HG03342 (cell line): ENCODE data around the gene PDSS2.

Experiments used
- ATAC-seq: cut with Tn5 transposase; IDR thresholded peaks from one replicate; pipeline ENCODE4 v1.9.1; 2021; ENCODE audit warnings: mild to moderate bottlenecking, moderate library complexity; ENCODE audit not compliant: unreplicated experiment

PDSS2 gene

DNA sequence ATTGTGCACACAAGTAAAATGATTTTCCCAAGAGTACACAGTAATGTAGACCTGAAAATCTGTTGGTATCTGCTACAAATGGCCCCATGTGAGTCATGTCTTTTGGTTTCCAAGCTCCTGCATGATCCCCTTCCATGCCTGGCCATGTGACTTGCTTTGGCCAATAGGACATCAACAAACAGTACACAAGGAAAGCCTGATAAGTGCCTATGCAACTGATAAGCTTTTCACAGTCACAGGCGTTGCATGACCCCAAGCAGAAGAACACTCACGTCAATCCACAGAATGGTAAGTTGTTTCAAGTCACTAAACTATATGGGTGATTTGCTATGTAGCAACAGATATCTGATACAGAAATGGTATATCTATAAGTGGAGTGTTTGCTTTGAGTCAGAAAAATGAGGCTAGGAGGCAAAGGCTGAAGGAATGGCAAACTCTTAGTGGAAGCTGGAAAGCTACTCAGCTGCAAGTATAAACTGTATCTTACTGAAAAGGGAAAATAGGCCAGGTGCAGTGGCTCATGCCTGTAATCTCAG, 184.0 kb downstream of the PDSS2 start:
- no peak for ATAC-seq

DNA sequence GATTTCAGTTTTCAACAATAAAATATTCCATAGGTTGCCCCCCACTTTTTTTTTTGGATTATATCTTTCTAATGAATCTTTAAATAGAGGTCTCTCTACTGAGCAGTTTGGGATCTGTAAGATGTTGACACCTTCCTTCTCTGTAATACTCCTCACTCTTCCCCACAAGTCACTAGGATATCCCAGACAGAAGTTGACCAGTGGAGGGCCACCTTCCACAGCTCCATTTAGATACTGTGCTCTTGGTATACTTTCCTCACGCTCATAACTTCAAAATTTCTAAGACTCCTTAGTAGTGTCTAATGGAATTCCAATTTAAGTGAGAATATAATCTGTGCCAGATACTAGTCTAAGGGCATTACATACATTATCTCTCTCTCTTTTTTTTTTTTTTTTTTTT, 185.1 kb downstream of the PDSS2 start:
- no peak for ATAC-seq

DNA sequence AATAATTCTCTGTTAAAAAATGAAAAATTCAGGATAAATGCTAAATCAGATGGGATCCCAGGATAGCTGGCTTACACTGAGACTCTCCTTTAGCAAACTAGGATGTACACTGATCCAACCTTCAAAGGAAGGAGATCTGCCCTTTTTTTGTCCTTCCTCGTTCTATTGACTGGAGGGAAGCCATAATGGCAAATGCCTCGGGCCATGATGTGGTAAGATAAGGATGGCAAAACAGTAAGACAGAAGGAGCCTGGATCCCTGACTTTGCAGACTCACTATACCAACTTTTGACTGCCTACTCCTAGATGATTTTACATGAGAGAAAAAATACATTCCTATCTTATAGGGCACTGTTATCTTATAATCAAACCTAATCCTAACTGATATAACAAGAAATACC, 187.1 kb downstream of the PDSS2 start:
- no peak for ATAC-seq

DNA sequence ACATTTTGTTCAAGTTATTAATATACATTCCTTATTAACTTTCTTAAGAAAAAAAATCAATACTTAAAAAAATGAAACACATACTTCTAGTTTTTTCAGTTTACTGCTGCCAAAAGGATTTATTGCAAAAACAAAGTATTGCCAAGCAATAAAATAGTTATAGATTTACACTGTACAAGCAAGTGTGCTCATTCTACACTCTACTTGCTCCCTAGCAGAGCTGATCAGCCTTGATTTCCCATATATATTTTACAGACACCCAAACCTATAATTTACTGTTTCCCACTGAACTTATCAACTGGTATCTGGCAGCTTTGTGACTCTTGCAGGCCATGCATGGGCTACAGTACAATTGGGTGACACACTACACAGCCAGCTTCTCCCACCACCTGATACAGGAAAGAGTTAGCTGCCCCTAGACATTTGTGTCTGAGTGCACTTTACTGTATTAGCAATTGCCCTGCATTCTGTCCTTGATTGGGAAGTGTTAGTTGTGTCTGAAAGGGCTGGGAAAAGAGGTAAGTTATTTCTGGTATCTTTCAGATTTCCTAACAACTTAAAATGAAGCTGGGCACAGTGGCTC, 188.1 kb downstream of the PDSS2 start:
- ATAC-seq = no peak

DNA sequence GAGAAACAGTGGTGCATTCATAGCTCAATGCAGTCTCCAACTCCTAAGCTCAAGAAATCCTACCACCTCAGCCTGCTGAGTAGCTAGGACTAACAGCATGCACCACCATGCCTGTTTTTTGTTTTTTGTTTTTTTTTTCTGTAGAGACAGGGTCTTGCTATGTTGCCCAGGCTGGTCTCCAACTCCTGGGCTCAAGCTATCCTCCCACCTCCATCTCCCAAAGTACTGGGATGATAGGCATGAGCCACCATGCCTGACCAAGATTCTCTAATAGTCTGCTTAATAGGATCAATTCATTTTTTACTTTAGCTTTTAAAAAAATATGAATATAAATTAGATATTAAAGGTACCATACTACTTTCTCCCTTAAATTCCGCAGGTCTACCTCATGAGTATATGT, 191.7 kb downstream of the PDSS2 start:
- ATAC-seq = no peak

DNA sequence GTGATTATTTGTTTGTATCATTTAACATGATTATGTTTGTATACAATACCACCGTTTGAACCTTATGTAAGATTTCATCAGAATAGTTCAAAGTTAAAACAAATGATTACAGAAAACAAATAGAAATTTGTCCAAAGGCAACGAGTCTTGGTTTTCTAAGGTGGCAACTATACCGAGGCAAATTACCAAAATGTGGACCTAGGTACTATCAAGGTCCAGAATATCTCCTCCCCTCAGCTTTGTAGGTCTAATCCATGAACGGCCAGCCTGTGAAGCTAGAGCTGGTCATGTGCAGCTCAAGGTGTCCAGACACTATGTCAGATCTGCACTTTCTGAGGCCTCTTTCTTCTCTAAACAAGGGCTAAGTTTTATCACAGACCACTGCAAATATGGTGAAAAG, 192.4 kb downstream of the PDSS2 start:
- ATAC-seq = no peak

DNA sequence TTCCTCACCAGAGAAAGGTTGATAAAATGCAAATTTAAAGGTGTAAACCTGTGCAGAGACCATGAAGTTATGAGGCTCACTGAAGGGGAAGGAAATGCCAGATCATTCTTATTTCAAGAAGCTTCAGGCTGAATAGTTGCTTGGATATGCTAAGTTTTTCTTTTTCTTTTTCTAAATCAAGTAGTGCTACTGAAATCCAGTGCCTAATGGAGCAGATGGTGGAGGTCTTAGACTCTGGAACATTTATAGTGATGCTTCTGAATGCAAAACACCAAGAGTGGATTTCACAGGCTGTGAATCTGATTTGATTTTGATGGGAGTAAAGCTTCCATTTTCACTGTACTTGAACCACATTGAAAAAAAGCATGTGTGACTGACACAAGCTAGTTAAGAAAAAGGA, 192.8 kb downstream of the PDSS2 start:
- no peak for ATAC-seq

DNA sequence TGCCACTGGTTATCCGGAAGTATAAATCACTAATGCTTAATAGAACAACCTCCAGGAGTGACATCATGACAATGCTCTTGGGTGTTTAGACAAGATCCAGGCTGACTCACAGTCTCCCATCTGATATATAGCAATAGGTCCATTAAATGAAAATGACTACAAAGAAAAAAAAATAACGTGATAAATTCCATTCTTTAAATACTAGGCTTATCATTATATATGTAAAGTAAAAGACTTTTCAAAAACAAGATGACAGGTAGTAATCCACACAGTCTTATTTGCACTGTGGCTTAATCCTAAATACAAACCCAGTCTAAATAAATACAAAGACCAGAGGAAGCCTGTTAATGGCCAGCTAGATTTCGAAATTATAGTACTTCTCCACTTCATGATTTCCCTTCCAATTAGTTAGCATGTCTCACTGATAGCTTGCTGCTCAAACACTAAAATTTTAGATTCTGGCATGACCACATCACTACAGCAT, 195.0 kb downstream of the PDSS2 start:
- ATAC-seq = no peak

DNA sequence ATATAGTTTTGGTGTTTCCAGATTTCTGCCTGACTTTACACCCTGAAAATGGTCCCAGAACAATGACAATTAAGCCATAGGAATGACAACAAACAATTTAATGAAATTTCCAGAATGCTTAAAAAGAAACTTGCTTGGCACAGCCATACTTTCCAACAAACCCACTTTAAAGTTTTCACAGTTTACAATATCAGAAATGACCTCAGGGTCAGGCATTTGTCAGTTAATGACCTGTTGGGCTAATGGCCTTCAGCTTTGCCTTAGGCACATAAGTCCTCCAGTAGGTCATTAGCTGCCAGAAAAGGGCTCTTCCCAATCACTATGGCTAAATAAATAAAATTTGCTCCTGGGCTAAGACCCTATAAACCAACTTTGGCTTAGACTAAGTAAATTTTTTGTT, 199.4 kb downstream of the PDSS2 start:
- ATAC-seq = no peak

DNA sequence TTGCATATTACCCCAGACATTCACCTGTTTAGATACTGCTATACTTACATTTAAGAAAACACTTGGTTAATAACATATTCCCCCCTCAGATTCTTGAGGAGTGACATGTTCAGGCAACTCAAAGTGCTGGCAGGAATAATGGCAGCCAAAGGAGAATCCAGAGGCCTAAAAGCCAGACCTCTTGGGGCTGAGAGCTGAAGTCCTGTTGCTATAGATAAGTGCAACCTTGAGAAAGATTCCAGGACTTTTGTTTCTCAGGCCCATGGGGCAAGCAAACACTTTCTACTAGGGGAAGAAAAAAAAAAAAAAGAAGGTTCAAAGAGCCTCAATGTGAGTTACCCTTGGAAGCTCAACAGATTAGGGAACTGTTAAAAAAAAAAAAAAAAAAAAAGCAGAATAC, 211.2 kb downstream of the PDSS2 start:
- ATAC-seq = no peak

DNA sequence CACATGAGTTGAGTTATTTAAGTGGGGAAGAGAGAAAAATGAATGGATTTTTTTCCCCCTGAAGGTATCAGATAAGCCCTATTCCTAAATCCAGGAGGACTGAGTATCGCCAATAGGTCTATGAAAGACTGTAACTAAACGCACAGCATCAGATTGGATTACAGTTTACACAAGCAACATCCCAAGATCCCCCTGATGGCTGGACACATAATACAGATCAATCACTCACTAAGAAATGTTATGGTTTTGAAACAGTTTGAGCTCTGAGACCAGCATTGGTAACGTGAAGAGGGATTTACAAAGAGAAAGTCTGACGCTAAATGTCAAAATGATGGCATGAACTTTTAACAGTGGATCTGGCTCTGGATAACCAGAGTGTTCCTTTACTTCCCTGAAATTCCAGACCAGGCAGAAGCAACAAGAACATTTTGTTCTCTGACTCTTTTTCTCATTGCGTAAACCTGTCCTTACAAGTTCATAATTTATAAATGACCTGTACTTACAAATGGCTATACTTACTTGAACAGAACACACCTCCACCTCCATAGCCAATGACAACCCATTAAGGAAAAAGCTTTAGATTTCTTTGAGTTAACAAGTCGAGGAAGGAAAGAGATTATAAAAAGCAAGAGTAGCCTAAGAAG, 212.3 kb downstream of the PDSS2 start:
- ATAC-seq = no peak

DNA sequence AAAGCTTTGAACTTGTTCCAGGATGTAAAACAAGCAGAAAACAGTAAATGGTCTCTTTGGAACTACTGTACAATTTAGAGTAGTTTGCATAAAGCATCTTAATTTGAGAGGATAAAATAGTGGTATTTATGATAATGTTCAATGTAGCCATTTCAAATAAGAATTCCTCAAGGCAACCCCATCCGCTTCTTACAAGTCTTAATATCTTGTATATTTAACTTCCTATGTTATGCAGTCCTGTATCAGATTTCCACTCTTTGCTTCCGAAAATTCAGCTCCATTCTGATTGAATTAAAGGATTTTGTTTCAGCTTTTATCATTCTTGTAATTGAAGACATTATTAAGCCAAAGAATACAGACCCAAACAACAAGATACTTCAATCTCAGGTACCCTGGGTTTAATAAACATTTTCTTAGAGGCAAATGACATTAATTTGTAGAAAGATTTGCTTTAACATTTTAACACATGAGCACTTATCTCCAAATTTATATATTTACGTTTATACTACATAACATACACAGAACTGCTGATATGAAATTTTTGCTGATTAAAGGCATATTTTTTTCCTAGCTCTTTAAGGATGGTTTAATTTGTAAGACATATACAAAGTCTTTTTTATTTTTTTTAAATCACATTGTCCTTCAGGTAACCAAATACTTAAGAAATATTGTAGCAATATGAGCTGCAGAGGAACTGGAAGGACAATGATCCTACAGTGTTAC, 213.0 kb downstream of the PDSS2 start:
- no peak for ATAC-seq

DNA sequence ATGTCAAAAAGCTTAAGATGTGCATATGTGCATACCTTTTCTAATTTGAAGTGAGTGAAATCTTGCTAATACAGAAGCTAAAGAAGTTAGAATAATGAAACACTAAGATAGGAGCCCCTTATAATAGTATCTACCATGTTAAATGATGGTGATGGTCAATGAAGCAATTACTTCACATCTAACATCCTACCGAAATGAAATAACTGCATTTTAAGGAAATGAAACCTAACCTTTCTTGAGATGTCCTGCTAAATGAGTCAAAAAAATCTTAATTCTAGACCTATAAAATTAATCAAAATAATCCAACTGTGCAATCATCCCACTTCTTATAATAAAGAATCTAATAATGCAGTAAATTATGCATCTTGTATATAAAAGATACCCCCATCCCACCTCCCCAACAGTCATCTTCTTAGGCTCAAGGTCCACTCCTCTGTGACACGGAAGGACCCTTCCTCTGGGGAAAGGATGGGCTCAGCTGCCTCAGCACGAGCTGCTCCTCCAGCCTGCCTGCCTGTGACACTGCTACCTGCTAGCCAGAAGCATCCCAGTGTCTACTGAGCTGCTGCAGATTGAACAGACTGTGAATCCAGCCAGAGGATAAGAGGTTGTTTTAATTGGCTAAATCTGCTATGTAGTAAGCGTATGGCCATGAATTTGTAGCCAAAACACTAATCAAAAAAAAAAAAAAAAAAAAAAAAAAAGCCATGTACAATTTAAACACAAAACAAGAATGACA, 214.5 kb downstream of the PDSS2 start:
- ATAC-seq = no peak

DNA sequence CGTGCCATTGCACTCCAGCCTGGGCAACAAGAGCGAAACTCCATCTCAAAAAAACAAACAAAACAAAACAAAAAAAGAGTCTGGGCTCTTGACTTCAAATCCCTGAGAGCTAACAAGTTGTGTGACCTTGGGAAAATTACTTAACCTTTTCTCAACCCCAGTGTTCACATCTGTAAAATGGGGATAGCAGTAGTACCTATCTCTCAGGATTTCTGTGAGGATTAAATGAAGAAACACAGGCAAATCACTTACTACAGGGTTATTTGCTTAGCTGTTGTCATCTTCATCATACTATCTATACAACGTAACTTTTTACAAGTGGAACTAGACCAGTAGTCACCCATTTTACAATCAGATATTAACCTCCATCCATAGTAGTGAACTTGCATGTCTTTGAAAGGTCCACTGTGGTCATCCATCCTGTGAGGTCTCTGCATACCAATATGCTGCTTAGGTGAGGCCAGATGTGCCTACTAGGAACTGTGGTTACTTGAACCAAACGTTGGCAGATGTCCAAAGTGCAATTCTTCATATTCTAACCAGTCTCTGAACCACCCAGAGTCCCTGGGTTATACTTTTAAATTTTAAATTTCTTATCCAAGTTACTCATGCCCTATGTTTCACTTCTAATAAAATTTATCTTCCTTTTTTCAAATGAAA, 215.2 kb downstream of the PDSS2 start:
- no peak for ATAC-seq

DNA sequence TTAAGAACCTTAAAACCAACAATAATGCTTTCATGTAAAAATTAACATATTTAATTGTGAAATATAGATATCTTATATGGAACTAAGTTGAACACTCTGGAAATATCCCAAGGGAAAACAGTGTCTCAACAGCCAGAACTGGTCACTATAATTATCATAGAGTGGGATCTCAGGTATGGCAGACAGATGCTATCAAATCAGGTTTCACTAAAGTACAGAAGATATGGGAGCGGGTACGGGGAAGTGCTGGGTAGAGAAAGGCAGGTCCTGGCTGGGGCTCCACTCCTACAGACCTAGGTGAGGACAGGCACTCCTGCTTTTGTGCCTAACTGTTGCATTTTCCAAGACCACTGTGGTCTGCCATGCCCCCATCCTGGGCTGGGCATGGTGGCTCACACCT, 215.9 kb downstream of the PDSS2 start:
- no peak for ATAC-seq

DNA sequence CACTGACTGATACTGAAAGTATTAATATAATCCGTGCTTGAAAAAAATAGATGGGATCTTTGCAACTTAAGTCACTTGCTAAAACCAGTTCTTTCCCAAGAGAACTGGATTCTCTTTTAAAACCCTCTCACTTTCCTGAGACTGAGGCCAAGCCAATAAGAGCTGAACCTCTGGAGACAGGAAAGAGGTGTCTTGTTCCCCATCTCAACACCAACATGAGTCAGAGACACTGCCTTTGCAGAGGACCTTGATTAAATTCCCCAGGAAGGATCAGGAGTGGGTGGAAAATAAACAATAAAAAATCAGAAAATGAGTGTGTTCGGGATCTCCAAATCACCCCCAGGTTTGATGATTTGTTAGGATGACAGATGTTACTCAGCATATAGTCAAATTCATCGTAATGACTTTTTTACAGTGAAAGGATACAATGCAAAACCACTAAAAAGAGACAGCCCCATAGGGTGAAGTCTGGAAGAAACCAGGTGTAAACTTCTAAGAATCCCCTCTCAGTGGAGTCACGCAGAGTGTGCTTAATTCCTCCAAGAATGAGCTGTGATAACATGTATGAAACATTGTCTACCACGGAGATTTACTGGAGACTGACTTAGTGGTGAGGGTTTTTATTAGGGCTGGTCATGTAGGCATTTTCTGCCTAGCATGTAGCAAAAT, 221.2 kb downstream of the PDSS2 start:
- ATAC-seq = no peak

DNA sequence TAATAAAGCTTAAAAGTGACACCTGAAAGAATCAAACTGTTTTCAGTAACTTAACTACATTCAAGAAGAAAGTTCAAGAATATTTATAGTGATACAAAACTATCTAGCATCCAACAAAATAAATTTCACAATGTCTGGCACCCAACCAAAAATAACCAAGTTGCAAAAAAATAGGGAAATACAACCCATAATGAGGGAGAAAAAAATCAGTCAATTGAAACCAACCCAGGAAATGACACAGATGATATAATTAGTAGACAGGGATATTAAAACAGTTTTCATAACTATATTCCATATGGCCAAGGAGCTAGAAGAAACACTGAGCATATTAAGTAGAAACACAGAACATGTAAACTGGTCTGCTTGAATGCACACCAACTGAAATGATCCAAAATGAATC, 223.9 kb downstream of the PDSS2 start:
- ATAC-seq = no peak

DNA sequence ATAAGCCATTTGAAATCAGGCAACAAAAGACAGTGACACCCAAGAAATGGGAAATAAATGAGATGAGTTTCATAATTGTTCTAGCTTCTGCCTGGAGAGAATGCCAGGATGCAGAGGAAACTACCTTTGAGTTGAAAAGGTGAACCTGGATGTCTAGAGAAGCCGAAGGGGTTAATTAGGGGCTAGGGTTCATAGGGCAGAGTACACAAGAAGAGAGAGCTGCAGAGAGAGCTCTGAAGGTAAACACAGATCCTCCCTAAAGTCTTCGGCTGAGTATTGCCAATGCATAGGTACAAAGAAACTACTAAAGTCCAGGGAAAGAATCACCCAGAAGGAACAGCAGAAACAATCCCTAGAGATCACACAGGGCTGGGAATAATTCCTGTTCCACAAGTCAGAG, 224.4 kb downstream of the PDSS2 start:
- ATAC-seq = no peak

DNA sequence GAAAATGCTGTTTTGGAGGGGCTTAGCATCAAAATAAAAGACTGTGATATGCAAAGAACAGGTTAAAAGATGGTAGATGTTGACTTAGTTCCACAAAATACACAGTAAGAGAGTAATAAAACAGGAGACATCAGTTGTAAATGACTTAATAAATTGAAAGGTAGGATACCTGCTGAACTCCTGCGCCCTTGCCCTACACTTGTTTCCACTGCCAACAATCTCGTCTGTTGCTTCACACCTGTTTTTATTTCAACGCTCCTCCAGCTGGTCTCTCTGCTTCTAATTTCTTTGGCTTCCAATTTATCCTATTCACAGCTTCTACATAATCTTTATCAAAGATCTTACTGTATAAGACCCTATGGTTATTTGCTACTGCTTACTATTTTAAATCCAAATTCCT, 228.1 kb downstream of the PDSS2 start:
- no peak for ATAC-seq

DNA sequence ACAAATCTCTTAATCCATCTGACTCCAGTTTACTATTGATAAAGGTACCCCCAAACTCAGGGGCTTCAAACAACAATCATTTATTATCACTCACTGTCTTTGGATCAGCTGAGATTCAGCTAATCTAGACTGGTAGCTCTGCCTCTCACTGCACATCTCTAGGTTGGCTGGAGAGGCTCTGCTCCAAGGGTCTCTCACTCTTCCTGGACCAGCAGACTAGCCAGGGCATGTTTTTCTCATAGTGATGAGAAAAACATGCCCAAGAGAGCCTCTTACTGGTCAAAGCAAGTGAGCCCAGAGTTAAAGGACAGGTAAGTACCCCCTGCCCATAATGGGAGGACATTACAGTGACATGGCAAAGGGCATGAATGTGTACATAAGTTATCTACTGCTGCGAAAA, 228.9 kb downstream of the PDSS2 start:
- ATAC-seq = no peak
